Erythroblast (primary cell): ENCODE data around the gene ZFR.
"Not testable (repeated sequence)": the region's sequence is repeated elsewhere in the genome, so short reads cannot be mapped to it uniquely, and the experiment has no call there.

Experiments used
- GATA1 ChIP-seq: IDR thresholded peaks from 2 replicates; pipeline ENCODE4 v1.6.1; 2011; ENCODE audit warnings: low read depth, mild to moderate bottlenecking, control low read depth, low read length, moderate library complexity
- POLR2A ChIP-seq: IDR thresholded peaks from 2 replicates; pipeline ENCODE4 v1.6.1; 2011; ENCODE audit warnings: mild to moderate bottlenecking, low read length

- TF ChIP-seq POLR2A, GATA1: not testable (repeated sequence)
Measured at GRCh38 chr5:32452316-32452715, 7.8 kb upstream of the ZFR start.
